ENCODE results near the gene ODC1. TPM values are rescaled to one million over a fixed set of nuclear protein-coding genes. Genes with fewer than 3 reads are reported as not detected.
A peak's percentile ranks its signal among the peaks of the same experiment; 100 is the strongest.

ODC1 gene
- total and polyA plus RNA-seq, 10 donors: 28.9 to 84.3 (median 63.4) TPM

GRCh38 chr2:10428924-10429323, 19.2 kb downstream of the ODC1 start:
- Histone ChIP-seq H3K9me3 (no peaks in the 10 kb centered on the region), H3K36me3 (peaks cover 3 to 49% (median 38%) of the 10 kb centered on the region in 6 donors), H3K4me1 (peaks cover 0 to 26% (median 19%) of the 10 kb centered on the region in 6 donors), H3K27ac (peak overlapping the region in 2 of 8 donors; percentile 64 to 68), H3K27me3 (replicated peaks in 1 of 7) (peaks cover 0 to 15% (median 0%) of the 10 kb centered on the region in 7 donors), H3K4me3 (no peak overlapping the region)
- DNase-seq: no peak
- 84 to 100% (median 94%) methylated on average over 3 of the region's 3 CpGs for WGBS, 5 donors
- intact Hi-C loops (cut with DNase I; ENCODE audit: low total_unique reads): no loop called here
- TF ChIP-seq POLR2A (IDR thresholded peaks at IDR 0.05) (no peak), POLR2AphosphoS5 (IDR thresholded peaks at IDR 0.05) (no peak)
- TF ChIP-seq, protein P1, sequence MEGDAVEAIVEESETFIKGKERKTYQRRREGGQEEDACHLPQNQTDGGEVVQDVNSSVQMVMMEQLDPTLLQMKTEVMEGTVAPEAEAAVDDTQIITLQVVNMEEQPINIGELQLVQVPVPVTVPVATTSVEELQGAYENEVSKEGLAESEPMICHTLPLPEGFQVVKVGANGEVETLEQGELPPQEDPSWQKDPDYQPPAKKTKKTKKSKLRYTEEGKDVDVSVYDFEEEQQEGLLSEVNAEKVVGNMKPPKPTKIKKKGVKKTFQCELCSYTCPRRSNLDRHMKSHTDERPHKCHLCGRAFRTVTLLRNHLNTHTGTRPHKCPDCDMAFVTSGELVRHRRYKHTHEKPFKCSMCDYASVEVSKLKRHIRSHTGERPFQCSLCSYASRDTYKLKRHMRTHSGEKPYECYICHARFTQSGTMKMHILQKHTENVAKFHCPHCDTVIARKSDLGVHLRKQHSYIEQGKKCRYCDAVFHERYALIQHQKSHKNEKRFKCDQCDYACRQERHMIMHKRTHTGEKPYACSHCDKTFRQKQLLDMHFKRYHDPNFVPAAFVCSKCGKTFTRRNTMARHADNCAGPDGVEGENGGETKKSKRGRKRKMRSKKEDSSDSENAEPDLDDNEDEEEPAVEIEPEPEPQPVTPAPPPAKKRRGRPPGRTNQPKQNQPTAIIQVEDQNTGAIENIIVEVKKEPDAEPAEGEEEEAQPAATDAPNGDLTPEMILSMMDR (IDR thresholded peaks at IDR 0.05 in 8 of 11, conservative IDR thresholded peaks at IDR 0.05 in 3 of 11): no peak

- no peak for TF ChIP-seq POLR2A (IDR thresholded peaks at IDR 0.05)
- no peaks in the 10 kb centered on the region for H3K9me3 ChIP-seq
- no peak overlapping the region for H3K4me3 ChIP-seq
- H3K36me3 ChIP-seq: peaks cover 3 to 55% (median 40%) of the 10 kb centered on the region in 6 donors
- H3K27ac ChIP-seq: peak overlapping the region in 6 of 8 donors; percentile 2 to 68 (median 53)
- intact Hi-C loops (cut with DNase I; ENCODE audit: low total_unique reads): no loop called here
- WGBS, 5 donors: 90 to 97% (median 97%) methylated on average over 5 to 8 of the region's 8 CpGs
- DNase-seq: peak; percentile 58
- peaks cover 0 to 26% (median 19%) of the 10 kb centered on the region in 6 donors for H3K4me1 ChIP-seq
- peaks cover 0 to 15% (median 0%) of the 10 kb centered on the region in 7 donors for H3K27me3 ChIP-seq (replicated peaks in 1 of 7)
These were observed 19.8 kb downstream of the ODC1 start for GRCh38 chr2:10428355-10428754.

DNA sequence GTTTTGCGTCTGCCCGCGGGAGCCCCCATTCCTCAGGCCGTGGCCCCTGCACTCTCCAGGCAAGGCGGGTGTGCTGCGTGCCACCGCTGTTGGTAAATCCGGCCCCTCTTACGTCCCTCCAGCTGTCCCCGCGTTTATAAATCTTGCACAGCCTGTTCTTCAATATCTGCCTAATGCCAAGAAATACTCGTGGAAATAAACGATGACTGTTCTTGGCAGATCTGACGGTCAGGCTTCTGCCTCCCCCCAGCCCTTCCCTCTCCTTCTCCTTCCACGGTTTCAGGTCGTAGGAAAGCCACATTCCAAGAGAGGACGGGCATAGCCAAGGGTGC, 20.5 kb downstream of the ODC1 start:
- H3K27me3 ChIP-seq (replicated peaks in 1 of 7): peaks cover 0 to 12% (median 0%) of the 10 kb centered on the region in 7 donors
- H3K4me3 ChIP-seq: no peak overlapping the region
- DNase-seq: peak; percentile 53
- H3K4me1 ChIP-seq: peaks cover 0 to 18% (median 14%) of the 10 kb centered on the region in 6 donors
- no peaks in the 10 kb centered on the region for H3K9me3 ChIP-seq
- peak overlapping the region in 6 of 8 donors; percentile 2 to 68 (median 53) for H3K27ac ChIP-seq
- intact Hi-C loops (cut with DNase I; ENCODE audit: low total_unique reads): no loop called here
- TF ChIP-seq, protein P1 (IDR thresholded peaks at IDR 0.05 in 8 of 11, conservative IDR thresholded peaks at IDR 0.05 in 3 of 11): no peak
- TF ChIP-seq POLR2A (IDR thresholded peaks at IDR 0.05) (no peak), POLR2AphosphoS5 (IDR thresholded peaks at IDR 0.05) (peak; percentile 44 to 67 (median 66))
- WGBS, 5 donors: 83 to 96% (median 87%) methylated on average over 17 of the region's 17 CpGs
- peaks cover 3 to 63% (median 44%) of the 10 kb centered on the region in 6 donors for H3K36me3 ChIP-seq

DNA sequence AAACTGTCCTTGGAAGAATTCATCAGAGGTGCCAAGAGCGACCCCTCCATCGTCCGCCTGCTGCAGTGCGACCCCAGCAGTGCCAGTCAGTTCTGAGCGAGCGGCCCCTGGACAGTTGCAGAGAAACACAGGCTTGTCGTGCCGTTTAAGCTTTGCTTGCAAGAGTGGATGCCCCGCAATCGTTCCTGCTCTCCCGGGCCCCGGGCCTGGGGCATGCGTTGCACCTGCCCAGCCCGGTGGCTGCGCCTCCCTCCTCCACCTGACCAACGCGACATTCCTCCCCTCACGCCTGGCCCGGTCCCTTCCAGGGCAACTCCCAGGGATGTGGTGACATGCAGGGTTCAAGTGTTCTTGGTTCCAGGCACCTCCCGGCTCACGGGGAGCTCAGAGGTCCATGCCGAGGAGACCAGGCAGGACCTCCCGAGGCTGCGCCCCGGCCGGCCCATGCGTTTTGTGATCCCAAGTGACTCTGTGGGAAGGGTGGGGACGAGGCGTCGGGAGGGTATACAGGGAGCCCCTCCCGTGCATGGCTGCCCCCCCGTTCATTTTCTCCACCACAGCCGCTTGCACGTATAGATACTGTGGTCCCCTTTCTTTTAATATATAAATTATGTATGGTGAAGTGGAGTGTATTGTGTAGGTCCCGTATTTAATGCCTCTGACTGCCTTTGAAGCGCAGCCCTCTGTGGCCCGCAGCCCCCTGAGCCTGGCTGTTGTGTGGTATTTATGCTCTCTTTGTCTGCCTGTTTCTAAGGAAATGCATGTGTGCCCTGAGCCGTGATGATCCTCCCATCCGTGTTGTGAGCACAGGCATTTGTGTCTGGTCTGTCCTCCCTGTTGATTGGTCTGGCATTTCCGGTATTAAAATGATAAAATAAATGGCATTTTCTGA, 21.2 kb downstream of the ODC1 start:
- peak overlapping the region in 4 of 8 donors; percentile 39 to 64 (median 41) for H3K27ac ChIP-seq
- WGBS, 5 donors: 87 to 95% (median 92%) methylated on average over 29 to 40 of the region's 40 CpGs
- intact Hi-C loops (cut with DNase I; ENCODE audit: low total_unique reads): no loop called here
- no peak for TF ChIP-seq POLR2AphosphoS5 (IDR thresholded peaks at IDR 0.05)
- no peak for TF ChIP-seq POLR2A (IDR thresholded peaks at IDR 0.05)
- TF ChIP-seq, protein P1 (IDR thresholded peaks at IDR 0.05 in 8 of 11, conservative IDR thresholded peaks at IDR 0.05 in 3 of 11): no peak
- DNase-seq: peak; percentile 70
- peaks cover 0 to 12% (median 8%) of the 10 kb centered on the region in 6 donors for H3K4me1 ChIP-seq
- peaks cover 0 to 6% (median 0%) of the 10 kb centered on the region in 7 donors for H3K27me3 ChIP-seq (replicated peaks in 1 of 7)
- H3K36me3 ChIP-seq: peaks cover 3 to 69% (median 45%) of the 10 kb centered on the region in 6 donors
- no peak overlapping the region for H3K4me3 ChIP-seq
- H3K9me3 ChIP-seq: no peaks in the 10 kb centered on the region

Measured in spleen (tissue), 11 donors.